Hepatic stellate cell (primary cell): Measurements from ENCODE around the gene ARMC9.
A peak's percentile ranks its signal among the peaks of the same experiment; 100 is the strongest.
"Not testable (repeated sequence)": the region's sequence is repeated elsewhere in the genome, so short reads cannot be mapped to it uniquely, and the experiment has no call there.

Experiments
- DNase-seq: peaks from one replicate; pipeline ENCODE4 v3.0.0; 2011; ENCODE audit warnings: low spot score

ARMC9 gene

GRCh38 chr2:231244382-231245248 lies 46.2 kb downstream of the ARMC9 start:
- no peak for DNase-seq

DNA sequence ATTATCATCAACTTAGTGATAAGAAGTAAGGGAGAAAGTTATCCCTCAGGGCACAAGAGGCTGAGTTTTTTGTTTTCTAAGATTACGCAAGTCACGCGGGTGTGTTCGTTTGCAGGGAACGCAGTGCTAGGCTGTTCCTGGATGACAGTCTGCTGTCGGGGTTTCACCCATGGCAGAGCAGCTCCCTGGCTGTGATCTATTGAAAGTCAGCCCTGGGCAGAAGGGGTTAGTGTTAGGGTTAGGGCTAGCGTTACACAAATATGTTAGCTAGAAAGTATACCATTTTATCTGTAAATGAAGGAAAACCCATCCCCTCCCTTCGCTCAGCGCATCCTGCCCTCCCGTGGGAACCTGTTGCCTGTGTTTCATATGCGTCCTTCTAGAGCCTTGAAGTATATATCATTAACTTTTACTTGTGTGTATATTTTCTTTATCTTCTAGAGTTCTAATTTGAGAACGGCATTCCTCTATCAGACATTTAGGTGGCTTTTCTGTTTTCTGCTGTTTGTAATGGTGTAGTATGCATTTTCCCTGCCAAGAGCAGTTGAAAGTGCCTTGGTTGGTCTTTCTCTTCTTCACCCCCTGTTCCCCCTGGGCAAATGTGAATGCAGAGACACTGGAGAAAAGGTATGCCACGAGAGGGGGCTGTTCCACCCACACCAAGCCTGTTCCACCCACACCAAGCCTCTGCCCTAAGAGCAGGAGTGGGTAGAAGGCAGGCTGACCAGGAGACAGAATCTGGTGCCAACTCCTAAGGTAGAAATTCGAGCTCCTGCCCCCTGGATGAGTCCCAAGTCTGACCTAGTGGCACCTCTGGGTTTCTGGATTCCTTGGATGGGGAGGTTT lies 47.0 kb downstream of the ARMC9 start:
- no peak for DNase-seq

- DNase-seq, result no peak
Observed at GRCh38 chr2:231246171-231246842, 47.9 kb downstream of the ARMC9 start.

- DNase-seq, result no peak
Observed at GRCh38 chr2:231250146-231250545, 51.7 kb downstream of the ARMC9 start.

GRCh38 chr2:231250698-231251097 lies 52.3 kb downstream of the ARMC9 start:
- no peak for DNase-seq

DNA sequence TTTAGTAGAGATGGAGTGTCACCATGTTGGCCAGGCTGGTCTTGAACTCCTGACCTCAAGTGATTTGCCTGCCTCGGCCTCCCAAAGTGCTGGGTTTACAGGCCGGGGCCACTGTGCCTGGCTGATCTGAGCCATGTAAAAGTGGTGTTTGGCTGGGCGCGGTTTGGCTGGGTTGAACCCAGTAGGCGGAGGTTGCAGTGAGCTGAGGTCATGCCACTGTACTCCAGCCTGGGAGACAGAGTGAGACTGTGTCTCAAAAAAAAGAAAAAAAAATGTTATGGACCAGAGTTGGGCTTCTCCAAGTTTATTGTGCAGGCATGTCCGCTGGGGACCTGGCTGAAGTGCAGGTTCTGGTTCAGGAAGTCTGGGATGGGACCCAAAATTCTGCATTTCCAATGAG lies 54.9 kb downstream of the ARMC9 start:
- DNase-seq, result not testable (repeated sequence)

GRCh38 chr2:231256494-231256893 lies 58.1 kb downstream of the ARMC9 start:
- DNase-seq, result no peak

DNA sequence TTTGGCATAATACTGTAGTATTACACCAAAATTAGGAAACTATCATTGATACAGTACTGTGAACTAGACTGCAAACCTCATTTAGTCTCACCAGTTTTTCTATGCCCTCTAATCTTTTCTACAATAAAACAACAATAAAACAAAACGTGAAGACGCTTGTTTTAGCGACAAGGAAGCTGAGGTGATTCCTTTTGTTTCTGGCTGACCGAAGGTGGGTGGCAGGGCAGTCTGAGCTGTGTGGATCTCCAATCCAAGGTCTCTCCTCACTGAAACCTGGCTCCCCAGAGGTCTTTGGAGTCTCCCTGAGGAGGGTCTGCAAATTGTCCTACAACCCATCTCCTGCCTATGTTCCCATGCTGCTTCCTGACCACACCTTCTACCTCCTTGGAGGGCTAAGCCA lies 59.3 kb downstream of the ARMC9 start:
- DNase-seq, result no peak

DNA sequence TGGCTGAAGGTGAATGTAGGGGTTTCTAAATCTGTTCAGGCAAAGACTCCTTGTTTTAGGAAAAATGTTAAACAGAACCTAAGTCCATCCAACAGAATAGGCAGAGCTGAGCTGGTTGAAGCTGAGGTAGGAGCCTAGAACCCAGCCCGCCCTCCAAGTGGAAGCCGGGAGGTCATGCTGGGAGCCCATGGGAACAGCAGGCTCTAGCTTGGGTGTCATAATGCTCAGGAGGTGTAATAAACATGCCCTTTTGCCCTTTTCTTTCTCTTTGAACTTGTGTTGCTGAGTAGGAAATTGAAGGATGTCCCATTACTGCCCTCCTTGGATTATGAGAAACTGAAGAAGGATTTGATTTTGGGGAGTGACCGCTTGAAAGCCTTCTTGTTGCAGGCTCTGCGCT lies 60.3 kb downstream of the ARMC9 start:
- no peak for DNase-seq

DNA sequence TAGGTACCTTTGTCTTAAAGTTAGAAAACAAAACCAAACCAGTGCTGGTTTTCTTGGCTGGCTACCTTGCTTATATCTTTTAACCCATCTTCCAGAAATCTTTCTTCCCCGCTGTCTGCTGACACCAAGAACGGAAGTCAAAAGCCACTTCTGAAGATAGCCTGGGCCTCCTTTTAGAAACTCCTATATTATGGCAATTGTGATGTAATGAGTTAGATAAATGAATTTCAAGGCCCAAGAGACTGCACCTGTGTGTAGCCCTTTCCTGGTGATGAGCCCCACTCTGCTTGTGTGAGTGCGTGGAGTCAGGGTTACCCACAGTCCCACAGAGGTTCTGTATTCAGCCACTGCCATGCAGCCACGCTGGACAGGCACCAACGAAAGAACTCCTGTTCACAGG lies 60.7 kb downstream of the ARMC9 start:
- DNase-seq, result no peak

GRCh38 chr2:231260442-231261208 lies 62.2 kb downstream of the ARMC9 start:
- DNase-seq, result peak; percentile 33

GRCh38 chr2:231263118-231263831 lies 64.8 kb downstream of the ARMC9 start:
- no peak for DNase-seq

DNA sequence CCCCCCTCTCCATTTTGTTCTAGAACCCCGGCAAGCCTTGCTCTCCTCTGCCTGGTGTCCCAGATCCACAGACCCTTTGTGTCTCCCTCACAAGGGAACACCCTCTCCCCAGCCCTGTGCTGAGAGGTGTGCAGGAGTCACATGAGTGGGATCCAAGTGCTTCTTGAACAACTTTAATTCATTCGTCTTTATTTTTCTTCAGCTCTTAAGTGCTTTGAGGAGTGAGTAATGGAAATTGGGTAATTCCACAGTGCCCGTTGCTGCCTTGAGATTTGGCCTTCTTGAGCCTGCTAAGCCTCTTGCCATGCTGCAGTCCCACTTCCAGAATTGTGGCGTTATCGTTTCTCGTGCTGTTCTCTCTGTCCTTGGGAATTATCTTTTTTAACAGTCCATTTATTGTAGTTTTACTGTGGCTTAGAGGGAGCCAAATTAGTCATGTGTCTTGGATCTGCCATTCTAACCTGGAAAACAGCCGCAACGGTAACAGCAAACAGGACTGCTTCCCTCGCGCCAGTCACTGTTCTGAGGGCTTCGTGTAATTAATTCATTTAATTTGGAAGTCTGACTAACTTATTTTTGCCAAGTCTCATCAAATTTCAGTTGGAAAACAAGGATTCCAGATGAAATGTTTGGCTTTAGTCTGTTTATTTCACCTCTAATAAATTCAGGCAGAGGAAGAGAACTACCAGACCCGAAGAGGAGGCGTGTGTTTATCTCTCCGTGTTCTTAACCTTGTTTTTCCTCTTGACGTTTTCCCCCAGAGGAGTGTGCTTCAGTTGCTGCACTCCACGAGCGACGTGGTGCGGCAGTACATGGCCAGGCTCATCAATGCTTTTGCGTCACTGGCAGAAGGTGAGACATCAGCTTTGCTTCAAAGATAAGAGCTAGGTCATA lies 72.0 kb downstream of the ARMC9 start:
- no peak for DNase-seq

- DNase-seq, result no peak
Observed at GRCh38 chr2:231272991-231273390, 74.6 kb downstream of the ARMC9 start.

GRCh38 chr2:231276987-231277386 lies 78.6 kb downstream of the ARMC9 start:
- no peak for DNase-seq

- DNase-seq, result no peak
Observed at GRCh38 chr2:231277962-231278361, 79.5 kb downstream of the ARMC9 start.

- no peak for DNase-seq
Observed at GRCh38 chr2:231278868-231279267, 80.4 kb downstream of the ARMC9 start.

DNA sequence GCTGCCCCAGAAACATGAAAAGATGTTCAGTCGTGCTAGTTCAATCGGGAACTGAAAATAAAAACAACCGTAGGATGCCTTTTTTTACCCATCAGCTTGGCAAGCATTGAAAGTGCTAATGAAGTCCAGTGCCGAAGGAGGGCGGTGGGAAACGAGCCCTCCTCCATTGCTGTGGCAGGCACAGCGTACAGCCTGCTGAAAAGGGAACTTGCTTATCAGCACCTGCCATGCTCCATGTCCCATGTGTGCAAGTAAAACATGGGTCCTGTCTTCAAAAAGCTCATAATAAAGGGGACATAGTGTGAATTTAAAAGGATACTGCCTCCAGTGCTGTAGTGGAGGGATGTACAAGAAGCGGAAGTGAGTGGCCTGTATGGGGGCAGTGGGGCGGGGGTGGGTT lies 82.4 kb downstream of the ARMC9 start:
- DNase-seq, result no peak

- DNase-seq, result no peak
Observed at GRCh38 chr2:231284296-231284695, 85.9 kb downstream of the ARMC9 start.

- DNase-seq, result no peak
Observed at GRCh38 chr2:231286964-231287363, 88.5 kb downstream of the ARMC9 start.
